Activated naive CD4-positive, alpha-beta T cell treated with anti-CD3 and anti-CD28 coated beads for 36 hours (primary cell): ENCODE measurements around the gene GSN. TPM values are rescaled to one million over a fixed set of nuclear protein-coding genes. Genes with fewer than 3 reads are reported as not detected.

Experiments
- CTCF ChIA-PET: fragments of 350-600 bp; sonication (Branson Sonifier 250); formaldehyde crosslinking; loops from one replicate; lab custom pipeline; 2021; ENCODE audit warnings: antibody characterized with exemption; lab: Charles Lee
- DNase-seq: peaks from one replicate; pipeline ENCODE4 v3.0.0-alpha.2; 2020
- H3K27ac Mint-ChIP-seq: one replicate; pipeline ENCODE4 v1.8.0; 2021; ENCODE audit warnings: mild to moderate bottlenecking, mixed read lengths
- H3K27me3 Mint-ChIP-seq: one replicate; pipeline ENCODE4 v1.8.0; 2021; ENCODE audit warnings: low read depth, mixed read lengths
- H3K36me3 Mint-ChIP-seq: one replicate; pipeline ENCODE4 v1.8.0; 2021; ENCODE audit warnings: low read depth, mixed read lengths
- H3K4me1 Mint-ChIP-seq: one replicate; pipeline ENCODE4 v1.8.0; 2021; ENCODE audit warnings: low read depth, mixed read lengths
- H3K4me3 Mint-ChIP-seq: one replicate; pipeline ENCODE4 v1.8.0; 2021; ENCODE audit warnings: mild to moderate bottlenecking, moderate library complexity, mixed read lengths
- H3K9me3 Mint-ChIP-seq: one replicate; pipeline ENCODE4 v1.8.0; 2021; ENCODE audit warnings: mixed read lengths
- intact Hi-C: fragments of 100-400 bp; cut with micrococcal nuclease; formaldehyde crosslinking; loops from one replicate; pipeline ENCODE4 v1.15.1; 2023
- total RNA-seq, 2 experiments: library from RNA; stranded (reverse); gene quantifications; one replicate each; pipeline ENCODE4 v1.2.3, GENCODE V29; 2021

The GSN gene
- total RNA-seq, 2 experiments from 2014 or later = 1.1 to 1.2 TPM

DNA sequence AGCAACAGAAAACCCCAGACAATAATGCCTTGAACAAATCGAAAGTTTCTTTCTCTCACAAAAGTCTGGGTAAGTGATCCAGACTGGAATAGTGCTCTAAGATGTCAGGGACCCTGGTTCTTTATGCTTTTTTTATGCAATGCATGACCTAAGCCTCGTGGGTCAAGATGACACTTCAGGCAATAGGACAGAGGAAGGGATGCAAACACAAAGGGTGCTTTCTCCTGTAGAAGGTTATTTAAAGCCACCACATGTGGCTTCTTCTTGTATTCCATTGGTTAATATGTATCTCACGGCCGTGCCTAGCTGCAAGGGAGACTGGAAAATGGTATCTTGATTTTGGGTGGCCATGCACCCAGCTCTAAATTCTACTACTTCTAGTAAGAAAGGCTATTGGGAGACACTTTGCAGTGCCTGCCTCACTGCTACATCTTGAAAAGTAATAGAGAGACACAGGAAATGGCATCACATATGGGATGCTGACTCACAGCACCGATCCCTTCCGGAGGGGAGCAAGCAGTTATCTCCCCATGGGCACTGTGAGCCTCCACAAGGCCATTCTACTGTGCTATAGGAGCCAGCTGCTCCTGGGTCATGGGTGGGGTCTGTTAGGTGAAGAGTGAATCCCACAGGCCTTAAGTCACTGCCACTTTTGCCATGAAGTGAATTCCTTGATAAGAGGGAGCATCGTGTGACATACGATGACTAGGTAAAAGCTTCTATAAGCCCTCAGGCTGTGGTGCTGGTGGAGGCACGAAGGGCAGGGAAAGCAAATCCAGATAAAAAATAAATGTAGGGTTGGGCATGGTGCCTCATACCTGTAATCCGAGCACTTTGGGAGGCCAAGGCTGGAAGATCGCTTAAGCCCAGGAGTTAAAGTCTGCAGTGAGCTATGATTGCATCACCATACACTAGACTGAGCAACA is 33.8 kb upstream of the GSN start:
- H3K4me3 Mint-ChIP-seq = no peak overlapping the region
- intact Hi-C loops = no loop called here
- H3K4me1 Mint-ChIP-seq = no peaks in the 10 kb centered on the region
- CTCF ChIA-PET = interaction anchor here (2.3 kb wide), 1 partner anchor 21 kb away, joined by 10 read pairs; no protein-coding TSS in a partner anchor
- H3K9me3 Mint-ChIP-seq = no peaks in the 10 kb centered on the region
- no peaks in the 10 kb centered on the region for H3K27me3 Mint-ChIP-seq
- no peaks in the 10 kb centered on the region for H3K36me3 Mint-ChIP-seq
- no peak for DNase-seq
- no peak overlapping the region for H3K27ac Mint-ChIP-seq

DNA sequence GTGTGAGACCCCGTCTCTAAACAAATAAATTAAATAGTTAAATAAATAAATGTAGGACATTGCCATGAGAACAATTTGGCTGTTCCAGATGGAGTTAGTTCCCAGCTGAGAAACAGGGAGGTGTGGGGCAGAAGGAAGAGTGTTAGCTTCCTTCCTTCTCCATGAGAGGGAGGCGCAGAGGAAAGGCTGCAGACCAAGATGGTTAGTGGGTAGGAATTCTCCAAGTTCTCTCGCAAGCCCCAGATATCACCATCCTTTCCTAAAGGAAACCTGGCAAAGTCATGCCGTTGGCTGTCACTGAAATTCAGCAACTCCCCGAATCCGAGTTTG is 33.2 kb upstream of the GSN start:
- Mint-ChIP-seq H3K9me3 (no peaks in the 10 kb centered on the region), H3K27ac (no peak overlapping the region), H3K36me3 (no peaks in the 10 kb centered on the region), H3K4me1 (no peaks in the 10 kb centered on the region), H3K4me3 (no peak overlapping the region), H3K27me3 (no peaks in the 10 kb centered on the region)
- intact Hi-C loops = no loop called here
- no peak for DNase-seq
- CTCF ChIA-PET = interaction anchor here (1.5 to 2.3 kb wide), 2 partner anchors 21 to 85 kb away, joined by 5 to 10 read pairs; no protein-coding TSS in a partner anchor

- intact Hi-C loops = no loop called here
These were observed 32.5 kb upstream of the GSN start for GRCh38 chr9:121235512-121235911.

DNA sequence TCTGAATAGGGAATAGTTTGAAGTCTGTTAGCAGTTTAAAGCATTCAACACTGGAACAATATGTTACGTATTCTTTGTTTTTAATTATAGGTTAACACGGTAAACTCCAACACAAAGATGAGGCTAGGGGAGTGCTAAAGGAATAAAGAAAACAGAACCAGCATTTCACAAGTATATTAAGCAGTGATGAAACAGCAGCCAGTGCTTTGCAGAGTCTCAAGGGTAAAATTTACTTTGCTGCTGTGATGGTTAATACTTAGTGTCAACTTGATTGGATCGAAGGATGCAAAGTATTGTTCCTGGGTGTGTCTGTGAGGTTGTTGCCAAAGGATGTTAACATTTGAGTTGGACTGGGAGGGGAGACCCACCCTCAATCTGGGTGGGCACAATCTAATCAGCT is 30.0 kb upstream of the GSN start:
- no peak for DNase-seq
- Mint-ChIP-seq H3K4me1 (no peaks in the 10 kb centered on the region), H3K4me3 (no peak overlapping the region), H3K36me3 (no peaks in the 10 kb centered on the region), H3K27me3 (no peaks in the 10 kb centered on the region), H3K9me3 (no peaks in the 10 kb centered on the region), H3K27ac (no peak overlapping the region)
- intact Hi-C loops = no loop called here
- CTCF ChIA-PET = interaction anchor here (0.9 kb wide), 1 partner anchor 11 kb away, joined by 3 read pairs; no protein-coding TSS in a partner anchor

More at GRCh38 chr9:121235512-121235911, 32.5 kb upstream of the GSN start:
- DNase-seq = no peak
- Mint-ChIP-seq H3K4me3 (no peak overlapping the region), H3K27me3 (no peaks in the 10 kb centered on the region), H3K4me1 (no peaks in the 10 kb centered on the region), H3K36me3 (no peaks in the 10 kb centered on the region), H3K9me3 (no peaks in the 10 kb centered on the region), H3K27ac (no peak overlapping the region)
- CTCF ChIA-PET = interaction anchor here (1.5 to 2.3 kb wide), 2 partner anchors 22 to 85 kb away, joined by 5 to 10 read pairs; no protein-coding TSS in a partner anchor

DNA sequence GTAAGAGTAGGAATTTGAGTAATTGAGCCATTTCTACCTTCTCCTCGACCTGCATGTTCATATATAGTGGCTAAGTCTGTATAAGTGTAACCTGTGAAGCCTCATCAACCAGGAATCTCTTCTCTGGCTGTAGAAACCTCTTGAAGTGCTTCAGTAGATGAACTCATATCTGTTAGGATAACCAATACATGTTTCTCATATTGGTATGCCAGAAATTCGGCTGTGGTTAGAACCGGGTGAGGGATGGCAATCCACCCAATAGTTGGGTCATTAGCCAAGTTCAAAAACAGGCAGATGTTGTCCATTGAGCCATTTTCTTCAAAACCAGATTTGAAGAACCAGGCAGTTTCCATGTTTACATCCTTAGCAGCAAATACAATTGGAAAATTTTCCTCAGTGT is 28.9 kb upstream of the GSN start:
- H3K36me3 Mint-ChIP-seq = peaks cover 2% of the 10 kb centered on the region
- no peak for DNase-seq
- no peaks in the 10 kb centered on the region for H3K27me3 Mint-ChIP-seq
- no peak overlapping the region for H3K27ac Mint-ChIP-seq
- no peaks in the 10 kb centered on the region for H3K4me1 Mint-ChIP-seq
- intact Hi-C loops = no loop called here
- peaks cover 5% of the 10 kb centered on the region for H3K9me3 Mint-ChIP-seq
- no peak overlapping the region for H3K4me3 Mint-ChIP-seq
- CTCF ChIA-PET = no interaction called here

DNA sequence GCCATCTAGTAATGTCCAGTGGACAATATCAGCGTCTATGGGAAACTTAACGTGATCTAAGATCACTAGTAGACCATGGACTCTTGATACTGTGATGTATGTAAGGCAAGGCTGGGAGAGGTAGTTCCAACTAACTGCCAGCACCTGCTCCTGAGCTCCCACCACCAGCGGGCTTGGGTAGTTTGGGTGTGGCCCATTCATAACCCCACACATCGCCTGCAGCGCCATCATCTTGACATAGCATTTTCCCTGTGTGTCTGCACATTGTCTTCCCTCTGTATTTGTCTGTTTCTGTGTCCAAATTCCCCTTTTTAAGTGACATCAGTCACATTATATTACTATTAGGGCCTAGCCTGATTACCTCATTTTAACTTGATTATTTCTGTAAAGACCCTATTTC is 28.1 kb upstream of the GSN start:
- no peaks in the 10 kb centered on the region for H3K27me3 Mint-ChIP-seq
- peaks cover 6% of the 10 kb centered on the region for H3K9me3 Mint-ChIP-seq

DNA sequence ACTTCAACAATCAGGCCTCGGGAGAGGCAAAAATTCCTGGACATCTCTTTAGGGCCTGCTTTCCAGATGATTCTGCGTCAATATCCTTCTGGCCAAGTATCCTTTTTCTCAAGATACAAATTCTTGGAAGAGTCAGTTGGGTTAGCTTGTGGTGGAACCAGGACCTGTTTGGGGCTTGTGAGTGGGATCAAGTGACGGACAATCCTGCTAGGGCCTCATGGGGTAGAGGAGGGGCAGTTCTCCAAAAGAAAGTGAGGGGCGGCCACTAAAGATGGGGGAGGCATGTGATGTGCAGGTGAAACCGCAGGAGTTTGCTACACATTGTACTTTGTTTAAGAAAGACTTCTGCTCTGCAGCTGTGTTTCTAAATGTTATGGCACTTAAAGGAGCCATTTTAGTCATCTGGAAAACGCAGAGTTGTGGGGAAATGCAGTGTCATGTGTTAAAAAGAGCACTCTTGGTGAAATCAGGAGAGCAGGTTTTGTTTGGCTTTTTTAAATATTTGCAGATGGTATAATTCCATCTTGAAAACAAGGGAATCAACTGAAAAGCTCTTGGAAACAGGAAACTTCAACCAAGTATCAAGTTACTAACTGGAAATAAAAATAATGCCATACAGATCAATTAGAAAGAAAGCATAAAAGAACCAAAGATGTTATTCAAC is 27.4 kb upstream of the GSN start:
- H3K4me3 Mint-ChIP-seq = no peak overlapping the region
- CTCF ChIA-PET = interaction anchor here (0.8 kb wide), 1 partner anchor 28 kb away, joined by 3 read pairs; no protein-coding TSS in a partner anchor
- no peak overlapping the region for H3K27ac Mint-ChIP-seq
- H3K36me3 Mint-ChIP-seq = peaks cover 2% of the 10 kb centered on the region
- no peaks in the 10 kb centered on the region for H3K4me1 Mint-ChIP-seq
- H3K9me3 Mint-ChIP-seq = peaks cover 6% of the 10 kb centered on the region
- no peak for DNase-seq
- H3K27me3 Mint-ChIP-seq = no peaks in the 10 kb centered on the region
- intact Hi-C loops = no loop called here

More for the DNA sequence above, 28.1 kb upstream of the GSN start:
- peaks cover 2% of the 10 kb centered on the region for H3K36me3 Mint-ChIP-seq
- CTCF ChIA-PET = no interaction called here
- no peaks in the 10 kb centered on the region for H3K4me1 Mint-ChIP-seq
- DNase-seq = no peak
- H3K27ac Mint-ChIP-seq = no peak overlapping the region
- H3K4me3 Mint-ChIP-seq = no peak overlapping the region
- intact Hi-C loops = no loop called here

- CTCF ChIA-PET = no interaction called here
- Mint-ChIP-seq H3K4me1 (no peaks in the 10 kb centered on the region), H3K27ac (no peak overlapping the region), H3K36me3 (peaks cover 2% of the 10 kb centered on the region), H3K4me3 (no peak overlapping the region), H3K9me3 (peaks cover 6% of the 10 kb centered on the region), H3K27me3 (no peaks in the 10 kb centered on the region)
- DNase-seq = no peak
- intact Hi-C loops = no loop called here
These were observed 25.6 kb upstream of the GSN start for GRCh38 chr9:121242219-121242958.

DNA sequence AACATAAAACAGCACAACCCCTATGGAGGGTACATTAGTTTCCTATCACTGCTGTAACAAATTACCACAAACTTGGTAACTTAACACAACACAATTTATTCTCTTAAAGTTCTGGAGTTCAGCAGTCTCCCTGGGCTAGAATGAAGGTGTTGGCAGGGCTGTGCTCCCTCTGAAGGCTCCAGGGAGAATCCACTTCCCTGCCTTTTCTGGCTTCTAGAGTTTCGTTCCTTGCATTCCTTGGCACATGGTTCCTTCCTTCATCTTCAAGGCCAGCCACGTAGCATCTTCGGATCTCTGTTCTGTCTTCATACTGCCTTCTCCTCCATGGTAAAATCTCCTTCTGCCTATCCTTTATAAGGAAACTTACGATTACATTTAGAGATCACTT is 25.0 kb upstream of the GSN start:
- H3K36me3 Mint-ChIP-seq = peaks cover 2% of the 10 kb centered on the region
- DNase-seq = no peak
- CTCF ChIA-PET = no interaction called here
- H3K9me3 Mint-ChIP-seq = peaks cover 6% of the 10 kb centered on the region
- H3K4me1 Mint-ChIP-seq = no peaks in the 10 kb centered on the region
- no peak overlapping the region for H3K27ac Mint-ChIP-seq
- no peaks in the 10 kb centered on the region for H3K27me3 Mint-ChIP-seq
- H3K4me3 Mint-ChIP-seq = no peak overlapping the region
- intact Hi-C loops = no loop called here

DNA sequence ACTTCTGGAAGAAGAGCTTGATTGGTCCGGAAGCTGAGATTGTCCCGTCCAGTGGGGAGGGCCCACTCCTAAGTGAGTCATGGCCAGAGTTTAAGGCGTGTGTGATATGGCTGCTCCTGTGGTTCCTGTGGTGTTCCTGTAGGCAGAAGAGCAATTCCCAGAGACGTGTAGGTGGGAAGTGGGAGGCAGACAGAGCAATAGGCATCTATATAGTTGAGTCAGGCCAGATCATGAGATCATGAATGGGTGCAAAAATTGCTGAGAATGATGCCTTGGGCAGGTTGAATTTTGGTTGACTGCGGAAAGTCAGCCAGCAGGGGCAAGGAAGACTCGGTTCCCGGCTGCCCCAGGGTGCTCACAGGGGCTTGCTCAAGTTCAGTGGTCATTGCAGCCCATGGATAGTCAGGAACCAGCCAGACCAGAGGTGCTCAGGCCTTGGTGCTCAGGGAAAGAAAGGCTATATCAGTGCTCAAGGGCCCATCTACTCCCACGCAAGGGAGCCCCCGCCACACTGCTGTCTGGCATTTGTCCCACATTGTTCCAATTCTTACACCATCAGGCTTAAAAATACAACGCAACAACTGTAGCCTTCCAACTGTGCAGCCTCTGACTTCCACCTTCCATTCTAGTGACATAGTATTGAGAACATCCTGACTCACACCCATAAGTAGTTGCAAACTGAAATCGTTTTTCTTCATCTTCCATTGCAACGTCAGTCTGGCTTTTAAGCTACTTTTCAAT is 21.0 kb upstream of the GSN start:
- DNase-seq = no peak
- peaks cover 6% of the 10 kb centered on the region for H3K9me3 Mint-ChIP-seq
- no peaks in the 10 kb centered on the region for H3K4me1 Mint-ChIP-seq
- peaks cover 2% of the 10 kb centered on the region for H3K36me3 Mint-ChIP-seq
- no peak overlapping the region for H3K27ac Mint-ChIP-seq
- H3K4me3 Mint-ChIP-seq = no peak overlapping the region
- CTCF ChIA-PET = interaction anchor here (2.0 kb wide), 1 partner anchor 34 kb away, joined by 6 read pairs; no protein-coding TSS in a partner anchor
- H3K27me3 Mint-ChIP-seq = no peaks in the 10 kb centered on the region
- intact Hi-C loops = no loop called here

GRCh38 chr9:121249563-121249962 is 18.4 kb upstream of the GSN start:
- H3K27ac Mint-ChIP-seq = no peak overlapping the region
- H3K9me3 Mint-ChIP-seq = no peaks in the 10 kb centered on the region
- no peak for DNase-seq
- H3K4me1 Mint-ChIP-seq = no peaks in the 10 kb centered on the region
- CTCF ChIA-PET = interaction anchor here (0.5 to 0.7 kb wide), 2 partner anchors 29 to 73 kb away, joined by 3 read pairs; no protein-coding TSS in a partner anchor
- no peak overlapping the region for H3K4me3 Mint-ChIP-seq
- no peaks in the 10 kb centered on the region for H3K27me3 Mint-ChIP-seq
- intact Hi-C loops = no loop called here
- H3K36me3 Mint-ChIP-seq = no peaks in the 10 kb centered on the region
